ENCODE measurements around the gene ATXN1.
"Not testable (repeated sequence)": the region's sequence is repeated elsewhere in the genome, so short reads cannot be mapped to it uniquely, and the experiment has no call there.

ATXN1 gene

GRCh38 chr6:16291739-16292138 lies 469.5 kb downstream of the ATXN1 start:
- no peak for DNase-seq

GRCh38 chr6:16288163-16288562 lies 473.1 kb downstream of the ATXN1 start:
- no peak for DNase-seq

- DNase-seq, result no peak
These were observed 475.1 kb downstream of the ATXN1 start for GRCh38 chr6:16286151-16286522.

- DNase-seq, result no peak
These were observed 475.7 kb downstream of the ATXN1 start for GRCh38 chr6:16285467-16286150.

- no peak for DNase-seq
These were observed 476.8 kb downstream of the ATXN1 start for GRCh38 chr6:16284472-16284871.

- no peak for DNase-seq
These were observed 478.9 kb downstream of the ATXN1 start for GRCh38 chr6:16282370-16282769.

GRCh38 chr6:16279243-16279642 lies 482.0 kb downstream of the ATXN1 start:
- DNase-seq, result no peak

- no peak for DNase-seq
These were observed 482.5 kb downstream of the ATXN1 start for GRCh38 chr6:16278750-16279149.

GRCh38 chr6:16278048-16278724 lies 483.1 kb downstream of the ATXN1 start:
- no peak for DNase-seq

- DNase-seq, result no peak
These were observed 483.9 kb downstream of the ATXN1 start for GRCh38 chr6:16277101-16277981.

GRCh38 chr6:16274885-16275589 lies 486.2 kb downstream of the ATXN1 start:
- DNase-seq, result no peak

GRCh38 chr6:16274483-16274882 lies 486.8 kb downstream of the ATXN1 start:
- no peak for DNase-seq

- DNase-seq, result no peak
These were observed 488.0 kb downstream of the ATXN1 start for GRCh38 chr6:16273256-16273655.

GRCh38 chr6:16272201-16272600 lies 489.1 kb downstream of the ATXN1 start:
- DNase-seq, result no peak

- DNase-seq, result no peak
These were observed 489.8 kb downstream of the ATXN1 start for GRCh38 chr6:16271428-16271827.

GRCh38 chr6:16270178-16270794 lies 491.0 kb downstream of the ATXN1 start:
- no peak for DNase-seq

GRCh38 chr6:16269442-16270070 lies 491.7 kb downstream of the ATXN1 start:
- DNase-seq, result not testable (repeated sequence)

GRCh38 chr6:16267428-16268263 lies 493.6 kb downstream of the ATXN1 start:
- no peak for DNase-seq

GRCh38 chr6:16265351-16266341 lies 495.6 kb downstream of the ATXN1 start:
- no peak for DNase-seq

- DNase-seq, result no peak
These were observed 496.5 kb downstream of the ATXN1 start for GRCh38 chr6:16264785-16265184.
